Measurements from ENCODE around the gene SYNE1. TPM values are rescaled to one million over a fixed set of nuclear protein-coding genes. Genes with fewer than 3 reads are reported as not detected.

Gene SYNE1
- total and polyA plus RNA-seq, 10 of the 15 experiments (the other 5 are each of a cell fraction or from before 2014, with no cell fraction given) = 2.3 to 28.7 (median 14.1) TPM

DNA sequence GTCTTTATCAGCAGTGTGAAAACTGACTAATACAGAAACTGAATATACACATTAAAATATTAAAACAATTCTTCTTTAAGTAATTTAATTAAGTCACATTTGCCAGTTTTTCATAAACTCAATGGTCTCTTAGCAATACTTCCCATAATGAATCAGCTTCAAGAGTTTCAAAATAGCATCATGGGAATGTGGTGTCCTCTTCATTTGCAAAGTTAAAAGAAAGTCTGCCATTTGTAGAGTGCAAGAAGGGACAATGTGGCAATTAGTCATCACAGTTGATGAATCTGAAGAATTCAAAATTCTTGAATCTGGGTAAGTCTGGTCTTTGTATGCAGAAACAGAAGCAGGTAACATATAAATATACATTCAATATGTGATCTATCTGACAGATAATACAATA is 38.7 kb downstream of the SYNE1 start:
- ATAC-seq (no peak), DNase-seq (ENCODE audit: low read depth, low spot score) (no peak), FAIRE-seq (no peak)
- no peak for TF ChIP-seq RAD51 (IDR thresholded peaks at IDR 0.05)
- no peak for TF ChIP-seq CHD2 (IDR thresholded peaks at IDR 0.05; ENCODE audit: borderline replicate concordance, low read depth, low read length)
- TF ChIP-seq FOS (IDR thresholded peaks at IDR 0.05; ENCODE audit: borderline replicate concordance, extremely low read depth, insufficient read length) = no peak
- TF ChIP-seq CBX5 (IDR thresholded peaks at IDR 0.05; ENCODE audit: low read depth) = no peak
- TF ChIP-seq, protein P1, sequence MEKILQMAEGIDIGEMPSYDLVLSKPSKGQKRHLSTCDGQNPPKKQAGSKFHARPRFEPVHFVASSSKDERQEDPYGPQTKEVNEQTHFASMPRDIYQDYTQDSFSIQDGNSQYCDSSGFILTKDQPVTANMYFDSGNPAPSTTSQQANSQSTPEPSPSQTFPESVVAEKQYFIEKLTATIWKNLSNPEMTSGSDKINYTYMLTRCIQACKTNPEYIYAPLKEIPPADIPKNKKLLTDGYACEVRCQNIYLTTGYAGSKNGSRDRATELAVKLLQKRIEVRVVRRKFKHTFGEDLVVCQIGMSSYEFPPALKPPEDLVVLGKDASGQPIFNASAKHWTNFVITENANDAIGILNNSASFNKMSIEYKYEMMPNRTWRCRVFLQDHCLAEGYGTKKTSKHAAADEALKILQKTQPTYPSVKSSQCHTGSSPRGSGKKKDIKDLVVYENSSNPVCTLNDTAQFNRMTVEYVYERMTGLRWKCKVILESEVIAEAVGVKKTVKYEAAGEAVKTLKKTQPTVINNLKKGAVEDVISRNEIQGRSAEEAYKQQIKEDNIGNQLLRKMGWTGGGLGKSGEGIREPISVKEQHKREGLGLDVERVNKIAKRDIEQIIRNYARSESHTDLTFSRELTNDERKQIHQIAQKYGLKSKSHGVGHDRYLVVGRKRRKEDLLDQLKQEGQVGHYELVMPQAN (conservative IDR thresholded peaks at IDR 0.05) = no peak
- no peak for TF ChIP-seq GABPA (IDR thresholded peaks at IDR 0.05; ENCODE audit: low read depth)
- no peak for TF ChIP-seq RAD21 (IDR thresholded peaks at IDR 0.05; ENCODE audit: insufficient read depth, low read depth, low read length)
- TF ChIP-seq SRF (IDR thresholded peaks at IDR 0.05; ENCODE audit: low read depth in 2 of 2, low read length in 2 of 2) = no peak
- TF ChIP-seq YY1 (IDR thresholded peaks at IDR 0.05; ENCODE audit: low read depth, low read length) = no peak
- TF ChIP-seq, protein P2, sequence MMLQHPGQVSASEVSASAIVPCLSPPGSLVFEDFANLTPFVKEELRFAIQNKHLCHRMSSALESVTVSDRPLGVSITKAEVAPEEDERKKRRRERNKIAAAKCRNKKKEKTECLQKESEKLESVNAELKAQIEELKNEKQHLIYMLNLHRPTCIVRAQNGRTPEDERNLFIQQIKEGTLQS (IDR thresholded peaks at IDR 0.05; ENCODE audit: borderline replicate concordance, extremely low read depth, low read depth, low read length) = no peak
- TF ChIP-seq, protein P3, sequence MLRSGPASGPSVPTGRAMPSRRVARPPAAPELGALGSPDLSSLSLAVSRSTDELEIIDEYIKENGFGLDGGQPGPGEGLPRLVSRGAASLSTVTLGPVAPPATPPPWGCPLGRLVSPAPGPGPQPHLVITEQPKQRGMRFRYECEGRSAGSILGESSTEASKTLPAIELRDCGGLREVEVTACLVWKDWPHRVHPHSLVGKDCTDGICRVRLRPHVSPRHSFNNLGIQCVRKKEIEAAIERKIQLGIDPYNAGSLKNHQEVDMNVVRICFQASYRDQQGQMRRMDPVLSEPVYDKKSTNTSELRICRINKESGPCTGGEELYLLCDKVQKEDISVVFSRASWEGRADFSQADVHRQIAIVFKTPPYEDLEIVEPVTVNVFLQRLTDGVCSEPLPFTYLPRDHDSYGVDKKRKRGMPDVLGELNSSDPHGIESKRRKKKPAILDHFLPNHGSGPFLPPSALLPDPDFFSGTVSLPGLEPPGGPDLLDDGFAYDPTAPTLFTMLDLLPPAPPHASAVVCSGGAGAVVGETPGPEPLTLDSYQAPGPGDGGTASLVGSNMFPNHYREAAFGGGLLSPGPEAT (IDR thresholded peaks at IDR 0.05; ENCODE audit: low read depth) = no peak
- no peak for TF ChIP-seq CREM (IDR thresholded peaks at IDR 0.05; ENCODE audit: low read depth)
- TF ChIP-seq SMARCA5 (IDR thresholded peaks at IDR 0.05) = no peak
- no peak for TF ChIP-seq EED (IDR thresholded peaks at IDR 0.05; ENCODE audit: low read depth)
- TF ChIP-seq BMI1 (IDR thresholded peaks at IDR 0.05; ENCODE audit: borderline replicate concordance) = no peak
- TF ChIP-seq, protein P4, sequence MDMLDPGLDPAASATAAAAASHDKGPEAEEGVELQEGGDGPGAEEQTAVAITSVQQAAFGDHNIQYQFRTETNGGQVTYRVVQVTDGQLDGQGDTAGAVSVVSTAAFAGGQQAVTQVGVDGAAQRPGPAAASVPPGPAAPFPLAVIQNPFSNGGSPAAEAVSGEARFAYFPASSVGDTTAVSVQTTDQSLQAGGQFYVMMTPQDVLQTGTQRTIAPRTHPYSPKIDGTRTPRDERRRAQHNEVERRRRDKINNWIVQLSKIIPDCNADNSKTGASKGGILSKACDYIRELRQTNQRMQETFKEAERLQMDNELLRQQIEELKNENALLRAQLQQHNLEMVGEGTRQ (IDR thresholded peaks at IDR 0.05; ENCODE audit: borderline replicate concordance, low read depth, low read length) = no peak
- TF ChIP-seq PAX8 (IDR thresholded peaks at IDR 0.05) = no peak
- ChIA-PET RAD21 (ENCODE audit: unreplicated experiment) (no interaction called here), SMC1A (ENCODE audit: uncharacterized antibody, unreplicated experiment) (no interaction called here), POLR2A (no interaction called here), CTCF (no interaction called here)
- Histone ChIP-seq H3K79me2 (ENCODE audit: control insufficient read depth, insufficient read depth, low read length) (no peaks in the 10 kb centered on the region), H3K27ac (ENCODE audit: control insufficient read depth, insufficient read depth) (no peak overlapping the region), H4K20me1 (ENCODE audit: control insufficient read depth, insufficient read depth) (no peaks in the 10 kb centered on the region), H3K36me3 (ENCODE audit: control insufficient read depth in 2 of 2, insufficient read depth in 2 of 2, low read length in 1 of 2) (no peaks in the 10 kb centered on the region), H3K4me2 (ENCODE audit: control insufficient read depth, insufficient read depth) (no peak overlapping the region), H3K9me3 (replicated peaks; ENCODE audit: control insufficient read depth, insufficient read depth, low read length) (no peaks in the 10 kb centered on the region), H3K4me3 (no peak overlapping the region), H3K9ac (ENCODE audit: control insufficient read depth, insufficient read depth, low read length) (no peak overlapping the region), H3K27me3 (replicated peaks in 1 of 2; ENCODE audit: control insufficient read depth in 2 of 2, insufficient read depth in 2 of 2, low read length in 1 of 2) (no peaks in the 10 kb centered on the region), H3K4me1 (ENCODE audit: control insufficient read depth, insufficient read depth, low read length) (no peaks in the 10 kb centered on the region), H2AFZ (ENCODE audit: control insufficient read depth, low read depth, low read length) (no peak overlapping the region)
- BruUV-seq (replicated peaks) = no TSS peak
- intact Hi-C loops (cut with micrococcal nuclease; ENCODE audit: unreplicated experiment) = no loop called here
- in situ Hi-C loops (cut with MboI) = no loop called here
